ENCODE data around the gene PIP5K1C.

Gene PIP5K1C, protein sequence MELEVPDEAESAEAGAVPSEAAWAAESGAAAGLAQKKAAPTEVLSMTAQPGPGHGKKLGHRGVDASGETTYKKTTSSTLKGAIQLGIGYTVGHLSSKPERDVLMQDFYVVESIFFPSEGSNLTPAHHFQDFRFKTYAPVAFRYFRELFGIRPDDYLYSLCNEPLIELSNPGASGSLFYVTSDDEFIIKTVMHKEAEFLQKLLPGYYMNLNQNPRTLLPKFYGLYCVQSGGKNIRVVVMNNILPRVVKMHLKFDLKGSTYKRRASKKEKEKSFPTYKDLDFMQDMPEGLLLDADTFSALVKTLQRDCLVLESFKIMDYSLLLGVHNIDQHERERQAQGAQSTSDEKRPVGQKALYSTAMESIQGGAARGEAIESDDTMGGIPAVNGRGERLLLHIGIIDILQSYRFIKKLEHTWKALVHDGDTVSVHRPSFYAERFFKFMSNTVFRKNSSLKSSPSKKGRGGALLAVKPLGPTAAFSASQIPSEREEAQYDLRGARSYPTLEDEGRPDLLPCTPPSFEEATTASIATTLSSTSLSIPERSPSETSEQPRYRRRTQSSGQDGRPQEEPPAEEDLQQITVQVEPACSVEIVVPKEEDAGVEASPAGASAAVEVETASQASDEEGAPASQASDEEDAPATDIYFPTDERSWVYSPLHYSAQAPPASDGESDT

DNA sequence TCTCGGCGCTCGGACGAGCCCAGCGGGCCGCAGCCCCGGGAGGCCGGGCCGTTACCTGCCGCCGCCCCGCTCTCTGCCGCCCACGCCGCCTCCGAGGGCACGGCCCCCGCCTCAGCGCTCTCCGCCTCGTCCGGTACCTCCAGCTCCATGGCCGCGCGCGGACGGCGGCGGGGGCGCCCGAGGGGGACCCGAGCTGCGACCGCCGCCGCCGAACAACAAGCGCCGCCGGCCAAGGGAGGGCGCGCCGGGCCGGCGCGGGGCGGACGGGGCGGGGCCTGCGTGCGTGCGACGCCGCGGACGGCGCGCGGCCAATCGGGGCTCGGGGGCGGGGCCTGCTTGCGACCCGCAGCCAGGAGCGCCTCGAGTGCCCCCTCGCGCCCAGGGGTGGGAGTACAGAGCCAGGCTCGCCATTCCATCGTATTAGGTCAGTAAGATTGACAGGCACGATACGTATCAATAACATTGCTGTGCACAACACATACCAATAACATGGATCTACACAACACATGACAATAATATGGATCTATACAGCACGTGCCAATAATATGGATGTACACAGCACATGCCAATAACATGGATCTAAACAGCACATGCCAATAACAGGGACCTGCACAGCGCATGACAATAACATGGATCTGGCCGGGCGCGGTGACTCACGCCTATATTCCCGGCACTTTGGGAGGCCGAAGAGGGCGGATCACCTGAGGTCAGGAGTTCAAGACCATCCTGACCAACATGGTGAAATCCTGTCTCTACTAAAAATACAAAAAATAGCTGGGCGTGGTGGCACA is at the start of gene PIP5K1C:
PIP5K1C (minus strand) TSS at position 227 of the 791 bp plus-strand sequence; CDS start at position 149, 78 bp downstream.
- peak; percentile 91 for DNase-seq

DNA sequence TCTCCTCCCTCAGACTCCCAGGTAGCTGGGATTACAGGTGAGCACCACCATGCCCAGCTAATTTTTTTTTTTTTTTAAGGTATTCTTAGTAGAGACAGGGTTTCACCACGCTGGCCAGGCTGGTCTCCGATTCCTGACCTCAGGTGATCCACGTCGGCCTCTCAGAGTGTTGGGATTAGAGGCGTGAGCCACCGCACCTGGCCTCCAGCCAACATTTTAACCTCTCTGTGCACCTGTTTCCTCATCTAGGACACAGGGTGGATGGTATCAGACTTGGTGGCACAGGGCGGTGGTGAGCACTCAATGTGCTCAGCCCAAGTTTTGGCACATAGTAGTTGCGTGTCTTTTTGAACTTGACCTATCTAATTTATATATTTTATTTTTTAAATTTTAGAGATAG is 48.7 kb upstream of the PIP5K1C start:
- DNase-seq: peak; percentile 63

DNA sequence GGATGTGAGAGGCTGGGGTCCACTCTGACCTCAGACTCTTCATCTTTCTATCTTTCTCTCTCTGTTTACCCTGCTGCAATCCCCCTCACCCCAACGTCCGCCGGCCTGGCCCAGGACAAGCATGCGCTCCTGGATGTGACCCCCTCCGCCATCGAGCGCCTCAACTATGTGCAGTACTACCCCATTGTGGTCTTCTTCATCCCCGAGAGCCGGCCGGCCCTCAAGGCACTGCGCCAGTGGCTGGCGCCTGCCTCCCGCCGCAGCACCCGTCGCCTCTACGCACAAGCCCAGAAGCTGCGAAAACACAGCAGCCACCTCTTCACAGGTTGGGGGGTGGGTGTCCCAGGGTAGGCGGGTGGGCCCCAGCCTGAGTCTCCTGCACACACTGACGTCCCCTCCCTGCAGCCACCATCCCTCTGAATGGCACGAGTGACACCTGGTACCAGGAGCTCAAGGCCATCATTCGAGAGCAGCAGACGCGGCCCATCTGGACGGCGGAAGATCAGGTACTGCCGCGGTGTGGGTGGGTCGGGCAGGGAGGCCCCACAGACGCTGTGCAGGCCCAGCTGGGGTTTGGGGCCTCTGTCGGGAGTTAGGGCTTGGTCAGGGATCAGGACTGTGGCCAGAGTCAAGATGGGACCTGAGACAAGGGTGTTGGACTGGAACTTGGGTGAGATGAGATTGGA is 46.2 kb upstream of the PIP5K1C start:
- DNase-seq: no peak

DNA sequence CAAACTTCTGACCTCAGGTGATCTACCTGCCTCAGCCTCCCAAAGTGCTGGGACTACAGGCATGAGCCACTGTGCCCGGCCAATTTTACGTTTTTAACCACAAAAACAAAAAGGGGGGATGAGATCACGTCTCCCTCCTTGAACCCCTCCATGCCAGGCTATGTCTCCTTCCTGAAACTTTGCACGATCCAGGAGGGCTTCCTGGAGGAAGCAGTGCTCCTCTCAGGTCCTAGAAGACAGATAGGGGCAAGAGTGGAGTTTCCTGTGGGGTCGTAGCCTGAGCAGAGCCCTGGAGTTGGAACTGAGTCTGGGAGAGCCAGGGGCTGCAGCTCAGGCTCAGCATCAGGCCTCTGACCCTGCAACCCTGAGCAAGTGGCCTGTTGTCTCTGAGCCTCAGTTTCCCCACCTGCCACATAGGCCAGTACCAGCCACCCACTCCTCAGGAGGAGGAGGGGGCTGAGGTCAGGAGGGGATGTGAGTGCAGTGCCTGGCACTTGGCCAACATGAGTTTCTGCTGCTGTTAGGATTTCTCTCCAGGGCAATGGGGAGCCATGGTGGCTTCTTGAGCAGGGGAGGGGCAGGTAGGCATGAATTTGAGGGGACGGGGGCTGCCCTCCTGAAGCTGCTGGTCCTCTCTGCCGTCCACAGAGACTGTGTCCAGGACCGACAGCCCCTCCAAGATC is 45.2 kb upstream of the PIP5K1C start:
- no peak for DNase-seq

DNA sequence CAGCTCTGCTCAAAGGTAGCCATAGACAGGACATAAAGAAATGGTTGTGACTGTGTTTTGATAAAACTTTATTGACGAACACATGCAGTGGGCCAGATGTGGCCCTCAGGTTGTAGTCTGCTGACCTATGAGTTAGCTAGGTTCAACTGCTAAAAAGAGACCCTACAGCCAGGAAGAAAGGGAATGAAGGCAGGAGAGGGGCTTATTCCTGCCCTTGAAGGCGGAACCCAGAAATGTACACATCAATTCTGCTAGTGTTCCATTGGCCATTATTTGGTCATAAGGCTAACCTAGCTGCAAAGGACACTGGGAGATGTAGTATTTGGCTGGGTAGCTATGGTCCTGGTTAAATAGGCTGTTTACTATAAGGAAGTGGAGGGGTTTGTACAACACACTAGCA is 43.2 kb upstream of the PIP5K1C start:
- peak; percentile 37 for DNase-seq

DNA sequence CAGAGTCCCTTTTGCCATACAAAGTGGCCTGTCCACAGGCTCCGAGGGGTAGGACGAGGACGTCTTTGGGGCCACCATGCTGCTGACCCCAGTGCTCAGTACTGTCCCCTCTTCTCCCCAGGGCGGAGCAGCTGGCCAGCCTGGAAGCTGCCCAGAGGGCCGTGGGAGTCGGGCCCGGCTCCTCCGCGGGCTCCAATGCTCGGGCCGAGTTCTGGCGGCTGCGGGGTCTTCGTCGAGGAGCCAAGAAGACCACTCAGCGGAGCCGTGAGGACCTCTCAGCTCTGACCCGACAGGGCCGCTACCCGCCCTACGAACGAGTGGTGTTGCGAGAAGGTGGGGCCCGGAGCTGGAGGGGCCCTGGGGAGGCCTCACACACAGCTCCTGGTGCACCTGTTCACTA is 40.2 kb upstream of the PIP5K1C start:
- no peak for DNase-seq

DNA sequence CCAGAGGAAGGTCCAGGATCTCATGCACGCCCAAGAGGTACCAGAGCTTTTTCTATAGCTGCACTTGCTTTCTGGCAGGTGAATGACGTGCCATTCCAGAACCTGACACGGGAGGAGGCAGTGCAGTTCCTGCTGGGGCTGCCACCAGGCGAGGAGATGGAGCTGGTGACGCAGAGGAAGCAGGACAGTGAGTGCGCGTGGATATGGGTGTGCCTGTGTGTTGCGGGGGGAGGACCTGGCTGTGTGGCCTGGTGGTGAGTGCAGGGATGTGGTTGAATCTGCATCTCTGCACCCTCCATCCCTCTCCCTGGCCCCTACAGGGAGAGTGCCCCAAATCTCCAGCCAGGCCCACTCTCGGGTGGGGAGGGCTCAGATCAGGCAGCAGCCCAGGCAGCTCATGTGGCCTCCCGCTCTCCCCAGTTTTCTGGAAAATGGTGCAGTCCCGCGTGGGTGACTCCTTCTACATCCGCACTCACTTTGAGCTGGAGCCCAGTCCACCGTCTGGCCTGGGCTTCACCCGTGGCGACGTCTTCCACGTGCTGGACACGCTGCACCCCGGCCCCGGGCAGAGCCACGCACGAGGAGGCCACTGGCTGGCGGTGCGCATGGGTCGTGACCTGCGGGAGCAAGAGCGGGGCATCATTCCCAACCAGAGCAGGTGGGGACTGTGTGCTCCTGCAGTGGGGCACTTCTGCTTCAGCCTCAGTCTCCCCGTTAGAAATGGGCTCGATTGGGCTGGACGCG is 38.4 kb upstream of the PIP5K1C start:
- DNase-seq: no peak

DNA sequence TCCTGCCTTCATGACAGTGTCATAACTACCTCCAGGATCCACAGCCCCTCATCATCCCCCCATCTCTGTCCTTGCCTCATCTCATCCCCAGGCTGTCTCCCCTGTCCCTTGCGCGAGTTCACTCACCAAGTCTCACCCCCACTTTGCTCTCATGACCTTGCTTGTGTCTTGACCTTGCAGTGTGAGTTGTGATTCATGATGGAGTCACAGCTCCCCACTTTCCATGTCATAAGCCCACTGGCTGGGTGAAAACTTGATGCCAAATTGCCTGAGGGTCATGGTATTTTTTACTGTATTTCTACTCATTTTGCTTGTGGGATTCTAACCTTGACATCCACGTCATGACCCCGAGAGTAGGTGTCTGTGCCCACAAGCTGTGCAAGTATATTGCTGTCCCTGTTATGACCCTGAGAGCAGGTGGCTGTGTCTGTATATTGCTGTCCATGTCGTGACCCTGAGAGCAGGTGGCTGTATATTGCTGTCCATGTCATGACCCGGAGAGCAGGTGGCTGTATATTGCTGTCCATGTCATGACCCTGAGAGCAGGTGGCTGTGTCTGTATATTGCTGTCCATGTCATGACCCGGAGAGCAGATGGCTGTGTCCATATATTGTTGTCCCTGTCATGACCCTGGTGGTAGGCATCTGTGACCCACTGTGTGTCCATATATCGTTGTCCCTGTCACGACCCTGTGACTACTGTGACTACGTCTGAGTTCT is 37.4 kb upstream of the PIP5K1C start:
- no peak for DNase-seq

DNA sequence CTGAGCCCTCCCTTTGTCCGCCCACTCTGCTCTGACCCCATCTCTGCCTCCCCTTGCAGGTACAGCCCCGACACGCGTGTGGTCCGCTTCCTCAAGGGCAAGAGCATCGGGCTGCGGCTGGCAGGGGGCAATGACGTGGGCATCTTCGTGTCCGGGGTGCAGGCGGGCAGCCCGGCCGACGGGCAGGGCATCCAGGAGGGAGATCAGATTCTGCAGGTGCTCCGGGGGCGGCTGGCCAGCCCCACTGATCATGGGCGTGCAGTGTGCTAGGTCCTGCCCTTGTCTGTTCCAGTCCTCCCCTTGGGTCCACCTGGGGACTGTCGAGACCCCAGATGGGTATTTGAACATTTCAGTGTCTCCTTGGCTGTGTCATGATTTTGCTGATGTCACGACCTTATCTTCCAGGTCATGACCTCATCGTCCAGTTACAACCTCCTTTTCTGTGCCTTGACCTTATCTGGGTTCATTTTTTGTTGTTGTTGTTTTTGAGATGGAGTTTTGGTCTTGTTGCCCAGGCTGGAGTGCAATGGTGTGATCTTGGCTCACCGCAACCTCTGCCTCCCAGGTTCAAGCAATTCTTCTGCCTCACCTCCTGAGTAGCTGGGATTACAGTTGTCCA is 35.9 kb upstream of the PIP5K1C start:
- DNase-seq: no peak

DNA sequence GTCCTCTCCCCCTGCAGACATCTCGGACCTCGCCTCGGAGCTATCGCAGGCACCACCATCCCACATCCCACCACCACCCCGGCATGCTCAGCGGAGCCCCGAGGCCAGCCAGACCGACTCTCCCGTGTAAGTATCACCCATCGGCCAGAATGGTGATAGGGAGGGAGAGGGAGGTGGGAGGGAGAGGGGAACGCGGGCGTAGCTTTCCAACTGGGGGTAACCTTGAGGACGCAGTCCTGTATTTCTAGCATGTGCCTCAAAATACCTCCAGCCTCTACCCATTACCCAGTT is 34.0 kb upstream of the PIP5K1C start:
- DNase-seq: no peak

DNA sequence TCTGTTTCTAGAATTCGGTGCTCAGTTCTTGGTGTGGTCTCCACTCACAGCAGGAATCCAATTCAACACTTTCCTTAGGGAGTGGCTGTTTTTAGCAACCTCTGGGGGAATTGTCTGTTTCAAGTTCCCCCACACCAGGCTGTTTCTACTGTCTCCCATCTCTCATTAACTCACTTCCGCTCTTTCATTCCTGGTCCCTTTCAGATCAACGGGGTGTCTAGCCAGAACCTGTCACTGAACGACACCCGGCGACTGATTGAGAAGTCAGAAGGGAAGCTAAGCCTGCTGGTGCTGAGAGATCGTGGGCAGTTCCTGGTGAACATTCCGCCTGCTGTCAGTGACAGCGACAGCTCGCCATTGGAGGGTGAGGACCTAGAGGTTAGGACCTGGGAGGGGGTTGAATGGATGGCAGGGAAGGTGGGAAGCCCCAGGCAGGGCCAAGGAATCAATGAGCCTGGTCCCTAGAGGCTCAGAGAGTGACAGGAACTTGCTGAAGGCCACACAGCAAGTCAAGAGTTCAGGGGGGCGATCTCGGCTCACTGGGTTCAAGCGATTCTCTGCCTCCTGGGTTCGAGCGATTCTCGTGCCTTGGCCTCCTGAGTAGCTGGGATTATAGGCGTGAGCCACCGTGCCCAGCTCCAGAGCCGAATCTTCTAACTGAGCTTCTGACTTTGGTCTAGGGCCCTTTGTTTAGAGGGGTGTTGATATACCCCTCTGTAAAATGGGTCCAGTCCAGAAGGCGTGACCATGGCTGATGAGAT is 33.5 kb upstream of the PIP5K1C start:
- no peak for DNase-seq

DNA sequence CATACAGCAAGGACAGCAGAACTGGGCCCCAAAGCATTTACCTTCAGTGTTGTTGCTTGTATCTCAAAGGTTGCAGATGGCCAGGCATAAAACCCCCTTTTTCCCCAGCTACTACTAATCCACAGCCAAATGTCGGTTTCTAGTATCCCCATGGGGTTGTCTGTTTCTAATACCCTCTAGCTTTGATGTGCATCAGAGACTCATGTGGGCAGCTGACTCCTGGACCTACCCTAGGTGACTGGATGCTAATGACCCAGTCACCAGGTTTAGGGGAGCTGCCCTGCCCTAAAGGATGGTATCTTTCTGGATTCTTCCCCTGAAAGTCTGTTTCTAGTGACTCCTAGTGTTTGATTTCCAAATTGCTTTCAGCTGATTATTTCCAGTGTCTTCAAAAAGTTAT is 31.8 kb upstream of the PIP5K1C start:
- DNase-seq: no peak

DNA sequence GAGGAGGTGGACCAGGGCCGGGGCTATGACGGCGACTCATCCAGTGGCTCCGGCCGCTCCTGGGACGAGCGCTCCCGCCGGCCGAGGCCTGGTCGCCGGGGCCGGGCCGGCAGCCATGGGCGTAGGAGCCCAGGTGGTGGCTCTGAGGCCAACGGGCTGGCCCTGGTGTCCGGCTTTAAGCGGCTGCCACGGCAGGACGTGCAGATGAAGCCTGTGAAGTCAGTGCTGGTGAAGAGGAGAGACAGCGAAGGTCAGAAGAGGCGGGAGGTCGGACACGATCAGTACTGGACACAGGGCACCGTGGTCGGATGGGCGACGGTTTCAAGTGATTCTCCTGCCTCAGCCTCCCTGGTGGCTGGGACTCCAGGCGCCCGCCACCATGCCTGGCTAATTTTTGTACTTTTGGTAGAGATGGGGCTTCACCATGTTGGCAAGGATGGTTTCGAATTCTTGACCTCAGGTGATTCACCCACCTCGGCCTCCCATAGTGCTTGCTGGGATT is 30.2 kb upstream of the PIP5K1C start:
- no peak for DNase-seq

DNA sequence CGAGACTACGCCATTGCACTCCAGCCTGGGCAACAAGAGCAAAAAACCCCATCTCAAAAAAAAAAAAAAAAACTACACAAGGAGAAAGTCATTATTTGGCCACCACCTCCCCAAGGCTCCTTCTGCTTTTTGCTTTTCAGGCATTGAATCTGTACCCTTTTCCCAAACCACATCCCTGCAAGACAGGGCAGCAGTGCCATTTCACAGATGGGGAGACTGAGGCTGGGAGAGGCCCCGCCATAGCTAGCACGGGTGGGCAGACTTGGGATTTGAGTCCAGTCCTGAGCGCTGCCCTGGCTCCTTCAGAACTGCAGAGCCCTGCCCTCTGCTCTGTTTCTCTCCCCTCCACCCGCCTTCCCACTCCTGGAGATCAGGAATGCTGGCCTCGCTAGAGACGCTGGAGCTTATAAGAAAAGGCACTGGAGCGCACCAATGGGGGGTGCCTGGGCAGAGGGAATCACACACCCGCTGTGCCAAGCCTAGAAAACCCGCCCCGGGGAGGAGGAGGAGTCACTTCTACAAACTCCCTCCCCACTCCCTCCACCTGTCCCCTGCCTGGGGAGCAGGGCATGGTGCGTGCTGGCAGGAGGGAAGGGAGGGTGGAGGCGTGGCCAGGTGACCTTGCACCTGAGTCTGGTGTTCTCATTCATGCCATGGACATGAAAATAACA is 25.5 kb upstream of the PIP5K1C start:
- peak; percentile 94 for DNase-seq

DNA sequence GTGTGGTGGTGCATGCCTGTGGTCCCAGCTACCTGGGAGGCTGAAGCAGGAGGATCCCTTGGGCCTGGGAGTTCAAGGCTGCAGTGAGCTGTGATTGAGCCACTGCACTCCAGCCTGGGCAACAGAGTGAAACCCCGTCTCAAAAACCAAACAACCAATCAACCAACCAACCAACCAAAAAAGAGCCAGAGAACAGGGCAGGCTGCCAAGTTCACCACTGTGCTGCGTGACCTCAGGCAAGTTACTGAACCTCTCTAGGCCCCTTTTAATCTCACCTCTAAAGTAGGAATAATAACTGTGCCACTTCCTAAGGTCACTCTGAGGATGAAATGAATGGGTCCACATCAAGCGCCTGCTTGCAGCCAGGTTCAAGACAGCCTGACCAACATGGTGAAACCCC is 24.9 kb upstream of the PIP5K1C start:
- DNase-seq: peak; percentile 58

DNA sequence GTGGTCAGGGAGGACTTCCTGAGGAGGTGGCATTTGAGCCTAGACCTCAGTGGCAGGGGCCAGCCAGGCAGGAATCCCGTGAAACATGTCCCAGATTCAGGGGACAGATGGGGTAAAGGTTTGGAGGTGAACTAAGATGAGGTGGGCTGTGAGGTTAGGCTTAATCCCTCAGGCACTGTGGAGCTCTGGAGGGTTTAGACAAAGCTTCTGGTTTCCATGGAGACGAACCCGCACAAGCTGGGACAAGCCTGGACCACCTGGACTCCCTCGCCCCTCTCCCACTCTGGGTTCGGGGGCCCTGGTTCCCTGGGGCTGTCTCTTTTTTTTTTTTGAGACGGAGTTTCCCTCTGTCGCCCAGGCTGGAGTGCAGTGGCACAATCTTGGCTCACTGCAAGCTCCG is 23.6 kb upstream of the PIP5K1C start:
- no peak for DNase-seq

DNA sequence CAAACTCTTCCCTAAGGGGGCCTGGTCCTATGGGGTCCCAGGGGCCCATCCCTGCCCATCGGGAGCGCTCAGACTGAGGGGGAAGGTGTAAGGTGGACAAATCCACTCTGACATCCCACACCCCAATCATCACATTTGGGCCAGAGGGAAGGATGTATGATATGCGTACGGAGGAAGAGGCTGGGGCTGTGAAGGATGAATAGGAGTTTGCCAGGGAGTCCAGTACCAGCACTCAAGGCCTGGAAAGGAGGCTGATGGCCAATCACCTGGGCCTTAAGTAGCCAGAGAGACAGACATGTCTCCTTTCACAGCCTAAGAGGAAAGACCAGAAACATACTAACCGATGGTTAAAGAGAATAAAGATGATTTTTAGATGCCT is 22.8 kb upstream of the PIP5K1C start:
- no peak for DNase-seq

DNA sequence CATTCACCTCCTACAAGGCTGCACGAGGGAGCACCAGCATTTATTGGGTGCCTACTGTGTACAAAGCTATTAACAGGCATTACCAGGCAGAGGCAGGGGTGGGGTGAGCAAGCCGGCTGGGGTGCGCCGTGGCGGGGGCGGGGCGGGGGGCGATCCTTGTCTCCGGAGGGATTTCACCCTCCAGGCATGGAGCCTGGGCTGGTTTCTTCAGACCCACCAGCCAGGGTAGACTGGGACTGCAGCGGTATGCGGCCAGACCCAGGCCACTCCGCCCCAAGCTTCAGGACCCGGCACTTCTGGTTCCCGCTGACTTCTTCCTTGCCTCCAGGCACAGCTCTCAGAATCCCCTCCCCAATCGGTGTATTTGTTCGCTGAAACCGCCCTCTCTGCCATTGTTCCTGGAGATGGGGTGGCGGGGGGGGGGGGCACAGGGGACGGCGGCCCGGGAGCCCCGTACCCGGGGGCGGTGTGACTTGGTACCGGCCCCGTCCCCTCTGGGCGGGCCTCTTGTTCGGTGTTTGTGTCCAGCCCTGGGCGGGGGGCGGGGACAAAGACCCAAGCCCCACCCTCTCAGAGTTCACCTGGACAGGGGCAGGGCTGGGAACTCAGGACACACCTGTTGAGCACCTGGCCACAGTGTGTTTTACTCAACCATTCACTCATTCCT is 22.3 kb upstream of the PIP5K1C start:
- DNase-seq: no peak
